A549 (cell line): Measurements from ENCODE around the gene NNMT. TPM values are rescaled to one million over a fixed set of nuclear protein-coding genes. Genes with fewer than 3 reads are reported as not detected.

ENCODE experiments used
- ATAC-seq, 2 experiments: fragments of 200-7000 bp in 1 of 2; fragments of >200 bp in 1 of 2; cut with Nextera tagmentation in 1 of 2; cut with Tn5 transposase in 1 of 2; 3 replicates each; pipeline versions ENCODE4 v1.8.0 to v1.9.1; 2018 to 2020; ENCODE audit warnings: mild to moderate bottlenecking in 1 of 2, moderate library complexity in 1 of 2
- CTCF ChIA-PET: fragments of 300-600 bp; sonication (Branson Sonifier 250); formaldehyde crosslinking; extraction: SDS; loops from one replicate; lab custom pipeline; 2021; ENCODE audit warnings: antibody characterized with exemption, inconsistent platforms; lab: Yijun Ruan, JAX
- POLR2A ChIA-PET: fragments of 350-600 bp; formaldehyde crosslinking; extraction: SDS; loops from one replicate; lab custom pipeline; 2021; ENCODE audit warnings: antibody characterized with exemption, inconsistent platforms; lab: Yijun Ruan, JAX
- DNase-seq, 2 experiments: peaks; one replicate each; pipeline versions ENCODE4 v3.0.0 to v3.0.0-alpha.2; 2011 to 2016; ENCODE audit warnings: low read depth in 1 of 2, low spot score in 1 of 2
- FAIRE-seq: peaks from 2 replicates; lab custom pipeline; 2011; peaks lifted over from hg19 to GRCh38; lab: Jason Lieb, UNC
- H3K27ac ChIP-seq, 2 experiments: fragments of >200 bp; sonication (Bioruptor Twin); formaldehyde crosslinking; 3 replicates each; pipeline ENCODE4 v1.5.1; 2016 to 2017
- H3K4me1 ChIP-seq: fragments of >200 bp; sonication (Bioruptor Twin); formaldehyde crosslinking; 3 replicates; pipeline ENCODE4 v1.6.1; 2016
- H3K4me2 ChIP-seq: fragments of >200 bp; sonication (Bioruptor Twin); formaldehyde crosslinking; 3 replicates; pipeline ENCODE4 v1.6.1; 2016
- H3K4me3 ChIP-seq: fragments of >200 bp; sonication (Bioruptor Twin); formaldehyde crosslinking; 3 replicates; pipeline ENCODE4 v1.5.1; 2016
- H3K9me3 ChIP-seq: fragments of >200 bp; sonication (Bioruptor Twin); formaldehyde crosslinking; 3 replicates; pipeline ENCODE4 v1.6.1; 2016
- CBX2 ChIP-seq: fragments of 200-600 bp; sonication (generic); IDR thresholded peaks from 2 replicates; pipeline ENCODE4 v1.6.1; 2016; ENCODE audit warnings: low read depth, mild to moderate bottlenecking, borderline replicate concordance
- CBX8 ChIP-seq: fragments of 200-600 bp; sonication (generic); IDR thresholded peaks from 2 replicates; pipeline ENCODE4 v1.6.1; 2016
- CEBPB ChIP-seq, 2 experiments: fragments of >200 bp in 1 of 2; sonication (Bioruptor Twin) in 1 of 2; formaldehyde crosslinking in 1 of 2; IDR thresholded peaks; 2 replicates each; pipeline ENCODE4 v1.6.1; 2012 to 2016
- EP300 ChIP-seq, 2 experiments: fragments of >200 bp; sonication (Bioruptor Twin); formaldehyde crosslinking; IDR thresholded peaks; 2 replicates in 1 of 2; 3 replicates in 1 of 2; pipeline ENCODE4 v1.6.1; 2016 to 2017
- FOXS1 ChIP-seq: fragments of 250-450 bp; sonication (Bioruptor Pico); IDR thresholded peaks from 2 replicates; pipeline ENCODE4 v1.5.0; 2020; ENCODE audit warnings: mild to moderate bottlenecking, moderate library complexity
- HDAC2 ChIP-seq: fragments of 200-600 bp; sonication (generic); IDR thresholded peaks from 2 replicates; pipeline ENCODE4 v1.6.1; 2016
- HEYL ChIP-seq: fragments of 250-450 bp; sonication (Bioruptor Pico); IDR thresholded peaks from 2 replicates; pipeline ENCODE4 v1.8.0; 2021; ENCODE audit warnings: mild to moderate bottlenecking, moderate library complexity
- KDM1A ChIP-seq: fragments of 200-600 bp; sonication (generic); IDR thresholded peaks from 2 replicates; pipeline ENCODE4 v1.6.1; 2016; ENCODE audit warnings: low read depth, mild to moderate bottlenecking
- KDM5A ChIP-seq: fragments of 200-600 bp; sonication (generic); IDR thresholded peaks from 2 replicates; pipeline ENCODE4 v1.6.1; 2016; ENCODE audit warnings: antibody characterized with exemption, mild to moderate bottlenecking
- MAFK ChIP-seq: fragments of 450-650 bp; IDR thresholded peaks from 2 replicates; pipeline ENCODE4 v1.6.1; 2014; ENCODE audit not compliant: partially characterized antibody
- NR3C1 ChIP-seq: fragments of >200 bp; sonication (Bioruptor Twin); formaldehyde crosslinking; IDR thresholded peaks from 3 replicates; pipeline ENCODE4 v1.6.1; 2017
- POLR2AphosphoS2 ChIP-seq: conservative IDR thresholded peaks from 2 replicates; pipeline ENCODE4 v1.6.1; 2012; ENCODE audit warnings: low read length, improper control_type of control experiment, inconsistent platforms
- RFX5 ChIP-seq: fragments of 450-650 bp; IDR thresholded peaks from 2 replicates; pipeline ENCODE4 v1.7.1; 2014; ENCODE audit warnings: antibody characterized with exemption, mild to moderate bottlenecking, moderate library complexity
- TFCP2L1 ChIP-seq: fragments of 250-450 bp; sonication (Bioruptor Pico); IDR thresholded peaks from 2 replicates; pipeline ENCODE4 v1.5.0; 2021; ENCODE audit warnings: mild to moderate bottlenecking
- TP53 ChIP-seq: fragments of 250-450 bp; sonication (Bioruptor Pico); IDR thresholded peaks from 2 replicates; pipeline ENCODE4 v1.5.0; 2021; ENCODE audit warnings: mild to moderate bottlenecking, moderate library complexity
- ZFP36 ChIP-seq: fragments of 450-650 bp; IDR thresholded peaks from 2 replicates; pipeline ENCODE4 v1.6.1; 2014; ENCODE audit warnings: borderline replicate concordance; ENCODE audit not compliant: partially characterized antibody
- WGBS: methylation state at CpG from one replicate; pipeline ENCODE4 v1.1.6; 2017; ENCODE audit errors: missing lambda C conversion rate; 5-methylcytosine and 5-hydroxymethylcytosine counted together
- polyA plus RNA-seq, 4 experiments: library from polyadenylated mRNA; depleted of rRNA in 3 of 4; stranded (reverse); fragments of >200 nt; fragmentation: RNase III in 1 of 4; extraction: RNeasy Plus Mini Kit Qiagen cat#74134 plus additional on column Dnase treatment in 1 of 4; gene quantifications; 2 replicates in 3 of 4; 3 replicates in 1 of 4; pipeline ENCODE4 v1.2.3, GENCODE V29; 2011 to 2017
- TF ChIP-seq, protein P1 (sequence below): fragments of 250-450 bp; sonication (Bioruptor Pico); IDR thresholded peaks from 2 replicates; pipeline ENCODE4 v1.5.0; 2020; ENCODE audit warnings: low read depth, mild to moderate bottlenecking, moderate library complexity
- TF ChIP-seq, protein P2 (sequence below): fragments of 450-650 bp; IDR thresholded peaks from 2 replicates; pipeline ENCODE4 v1.6.1; 2014; ENCODE audit warnings: antibody characterized with exemption
- TF ChIP-seq, protein P3 (sequence below): IDR thresholded peaks from 2 replicates; pipeline ENCODE4 v1.6.1; 2012; ENCODE audit warnings: low read depth, borderline replicate concordance
- TF ChIP-seq, protein P4 (sequence below): fragments of 250-450 bp; sonication (Bioruptor Pico); IDR thresholded peaks from 2 replicates; pipeline ENCODE4 v1.5.0; 2021; ENCODE audit warnings: mild to moderate bottlenecking, moderate library complexity, borderline replicate concordance
- TF ChIP-seq, protein P5 (sequence below): fragments of >200 bp; sonication (Bioruptor Twin); formaldehyde crosslinking; IDR thresholded peaks from 3 replicates; pipeline ENCODE4 v1.6.1; 2016
- TF ChIP-seq, protein P6 (sequence below): fragments of 150-350 bp; IDR thresholded peaks from 2 replicates; pipeline ENCODE4 v1.6.1; 2014; ENCODE audit warnings: low read depth, mild to moderate bottlenecking, low read length

Gene NNMT
- polyA plus RNA-seq, 2 of the 4 experiments (the other 2 are of a cell fraction): 285 to 421 TPM

DNA sequence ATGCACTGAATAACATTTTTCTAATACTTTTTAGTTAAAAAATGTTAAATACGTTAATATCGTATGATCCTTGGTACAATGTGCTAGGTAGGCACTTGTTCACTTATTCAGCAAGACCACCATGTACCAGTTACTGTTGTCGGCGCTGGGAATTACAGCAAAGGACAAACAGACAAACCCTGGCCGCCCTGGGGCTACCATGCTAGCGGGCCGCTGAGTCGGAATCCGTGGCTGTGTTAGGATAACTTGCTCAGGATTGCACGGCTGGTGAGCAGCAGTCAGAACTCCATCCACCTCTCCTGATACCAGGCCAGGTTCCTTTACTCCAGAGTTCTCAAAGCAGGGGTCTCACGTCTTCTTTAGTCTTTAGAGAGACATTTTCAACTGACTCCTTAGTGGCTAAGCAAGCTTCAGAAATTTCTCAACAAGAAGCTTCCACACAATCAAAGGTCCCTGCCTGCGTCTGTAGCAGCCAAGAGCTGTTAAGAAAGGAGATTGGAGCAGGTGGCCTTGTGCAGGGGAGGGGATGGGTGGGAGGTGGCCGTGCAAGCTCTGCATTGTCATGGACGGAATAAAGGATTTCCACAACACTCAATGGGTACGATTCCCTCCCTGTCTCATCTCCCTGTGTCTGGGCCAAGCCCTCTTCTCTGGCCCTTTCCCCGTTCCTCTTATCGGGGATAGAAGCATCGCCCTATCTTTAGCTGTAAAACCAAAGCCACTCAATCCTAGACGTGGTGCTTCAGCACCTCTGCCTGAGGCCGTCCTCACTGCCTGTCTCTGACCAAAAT lies 39.8 kb upstream of the NNMT start:
- DNase-seq: no peak
- no peak overlapping the region for H3K27ac ChIP-seq
- ChIA-PET CTCF (interaction anchor here (11.2 kb wide), 1 partner anchor 260 kb away, joined by 315 read pairs; no protein-coding TSS in a partner anchor), POLR2A (no interaction called here)
- TF ChIP-seq, protein P1, sequence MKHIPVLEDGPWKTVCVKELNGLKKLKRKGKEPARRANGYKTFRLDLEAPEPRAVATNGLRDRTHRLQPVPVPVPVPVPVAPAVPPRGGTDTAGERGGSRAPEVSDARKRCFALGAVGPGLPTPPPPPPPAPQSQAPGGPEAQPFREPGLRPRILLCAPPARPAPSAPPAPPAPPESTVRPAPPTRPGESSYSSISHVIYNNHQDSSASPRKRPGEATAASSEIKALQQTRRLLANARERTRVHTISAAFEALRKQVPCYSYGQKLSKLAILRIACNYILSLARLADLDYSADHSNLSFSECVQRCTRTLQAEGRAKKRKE (CRISPR knock-in tag): no peak
- TF ChIP-seq CEBPB (IDR thresholded peaks at IDR 0.05): no peak
- no peak for TF ChIP-seq CBX2
- TF ChIP-seq EP300 (IDR thresholded peaks at IDR 0.05): no peak
- TF ChIP-seq MAFK: no peak
- TF ChIP-seq KDM1A: no peak
- TF ChIP-seq KDM5A: no peak
- TF ChIP-seq, protein P2, sequence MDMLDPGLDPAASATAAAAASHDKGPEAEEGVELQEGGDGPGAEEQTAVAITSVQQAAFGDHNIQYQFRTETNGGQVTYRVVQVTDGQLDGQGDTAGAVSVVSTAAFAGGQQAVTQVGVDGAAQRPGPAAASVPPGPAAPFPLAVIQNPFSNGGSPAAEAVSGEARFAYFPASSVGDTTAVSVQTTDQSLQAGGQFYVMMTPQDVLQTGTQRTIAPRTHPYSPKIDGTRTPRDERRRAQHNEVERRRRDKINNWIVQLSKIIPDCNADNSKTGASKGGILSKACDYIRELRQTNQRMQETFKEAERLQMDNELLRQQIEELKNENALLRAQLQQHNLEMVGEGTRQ: no peak
- TF ChIP-seq ZFP36: no peak
- no peak for TF ChIP-seq RFX5
- TF ChIP-seq TFCP2L1 (CRISPR knock-in tag): no peak
- TF ChIP-seq POLR2AphosphoS2: no peak
- no peak for TF ChIP-seq HEYL (CRISPR knock-in tag)
- no peak for FAIRE-seq
- H3K4me2 ChIP-seq: no peak overlapping the region
- 75% methylated on average over 20 of the region's 20 CpGs for WGBS
- no peak for ATAC-seq
- H3K4me3 ChIP-seq: no peak overlapping the region
- H3K4me1 ChIP-seq: no peaks in the 10 kb centered on the region
- no peaks in the 10 kb centered on the region for H3K9me3 ChIP-seq

DNA sequence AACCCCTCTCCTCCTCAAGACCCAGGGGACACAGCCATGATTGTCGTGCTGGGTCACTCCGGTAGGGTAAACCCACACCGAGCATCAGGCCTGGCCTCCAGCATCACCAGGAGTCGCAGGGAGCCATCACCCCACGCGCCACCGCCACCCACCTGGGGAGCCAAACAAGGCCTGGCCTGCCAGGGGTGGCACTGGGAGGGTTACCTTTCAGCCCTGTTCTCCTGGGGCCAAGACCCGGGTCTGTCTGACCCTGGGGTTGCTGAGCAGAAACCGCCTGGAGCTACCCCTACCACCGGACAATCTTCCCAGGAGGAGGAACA lies 39.3 kb upstream of the NNMT start:
- FAIRE-seq: no peak

More for the DNA sequence above, 39.3 kb upstream of the NNMT start:
- WGBS: 69% methylated on average over 10 of the region's 10 CpGs
- no peak for TF ChIP-seq HDAC2
- no peak for TF ChIP-seq EP300 (IDR thresholded peaks at IDR 0.05)
- TF ChIP-seq, protein P3, sequence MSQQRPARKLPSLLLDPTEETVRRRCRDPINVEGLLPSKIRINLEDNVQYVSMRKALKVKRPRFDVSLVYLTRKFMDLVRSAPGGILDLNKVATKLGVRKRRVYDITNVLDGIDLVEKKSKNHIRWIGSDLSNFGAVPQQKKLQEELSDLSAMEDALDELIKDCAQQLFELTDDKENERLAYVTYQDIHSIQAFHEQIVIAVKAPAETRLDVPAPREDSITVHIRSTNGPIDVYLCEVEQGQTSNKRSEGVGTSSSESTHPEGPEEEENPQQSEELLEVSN: no peak
- TF ChIP-seq, protein P4, sequence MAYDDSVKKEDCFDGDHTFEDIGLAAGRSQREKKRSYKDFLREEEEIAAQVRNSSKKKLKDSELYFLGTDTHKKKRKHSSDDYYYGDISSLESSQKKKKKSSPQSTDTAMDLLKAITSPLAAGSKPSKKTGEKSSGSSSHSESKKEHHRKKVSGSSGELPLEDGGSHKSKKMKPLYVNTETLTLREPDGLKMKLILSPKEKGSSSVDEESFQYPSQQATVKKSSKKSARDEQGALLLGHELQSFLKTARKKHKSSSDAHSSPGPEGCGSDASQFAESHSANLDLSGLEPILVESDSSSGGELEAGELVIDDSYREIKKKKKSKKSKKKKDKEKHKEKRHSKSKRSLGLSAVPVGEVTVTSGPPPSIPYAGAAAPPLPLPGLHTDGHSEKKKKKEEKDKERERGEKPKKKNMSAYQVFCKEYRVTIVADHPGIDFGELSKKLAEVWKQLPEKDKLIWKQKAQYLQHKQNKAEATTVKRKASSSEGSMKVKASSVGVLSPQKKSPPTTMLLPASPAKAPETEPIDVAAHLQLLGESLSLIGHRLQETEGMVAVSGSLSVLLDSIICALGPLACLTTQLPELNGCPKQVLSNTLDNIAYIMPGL (CRISPR knock-in tag): no peak
- TF ChIP-seq, protein P5, sequence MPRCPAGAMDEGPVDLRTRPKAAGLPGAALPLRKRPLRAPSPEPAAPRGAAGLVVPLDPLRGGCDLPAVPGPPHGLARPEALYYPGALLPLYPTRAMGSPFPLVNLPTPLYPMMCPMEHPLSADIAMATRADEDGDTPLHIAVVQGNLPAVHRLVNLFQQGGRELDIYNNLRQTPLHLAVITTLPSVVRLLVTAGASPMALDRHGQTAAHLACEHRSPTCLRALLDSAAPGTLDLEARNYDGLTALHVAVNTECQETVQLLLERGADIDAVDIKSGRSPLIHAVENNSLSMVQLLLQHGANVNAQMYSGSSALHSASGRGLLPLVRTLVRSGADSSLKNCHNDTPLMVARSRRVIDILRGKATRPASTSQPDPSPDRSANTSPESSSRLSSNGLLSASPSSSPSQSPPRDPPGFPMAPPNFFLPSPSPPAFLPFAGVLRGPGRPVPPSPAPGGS: no peak
- no peak for TF ChIP-seq NR3C1
- TF ChIP-seq TP53 (CRISPR knock-in tag): no peak
- TF ChIP-seq, protein P6, sequence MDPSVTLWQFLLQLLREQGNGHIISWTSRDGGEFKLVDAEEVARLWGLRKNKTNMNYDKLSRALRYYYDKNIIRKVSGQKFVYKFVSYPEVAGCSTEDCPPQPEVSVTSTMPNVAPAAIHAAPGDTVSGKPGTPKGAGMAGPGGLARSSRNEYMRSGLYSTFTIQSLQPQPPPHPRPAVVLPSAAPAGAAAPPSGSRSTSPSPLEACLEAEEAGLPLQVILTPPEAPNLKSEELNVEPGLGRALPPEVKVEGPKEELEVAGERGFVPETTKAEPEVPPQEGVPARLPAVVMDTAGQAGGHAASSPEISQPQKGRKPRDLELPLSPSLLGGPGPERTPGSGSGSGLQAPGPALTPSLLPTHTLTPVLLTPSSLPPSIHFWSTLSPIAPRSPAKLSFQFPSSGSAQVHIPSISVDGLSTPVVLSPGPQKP: no peak
- TF ChIP-seq CBX8: no peak
- no peak for TF ChIP-seq FOXS1
- no peak overlapping the region for H3K4me3 ChIP-seq
- H3K9me3 ChIP-seq: no peaks in the 10 kb centered on the region
- no peaks in the 10 kb centered on the region for H3K4me1 ChIP-seq
- ChIA-PET CTCF (interaction anchor here (8.0 to 11.2 kb wide), 3 partner anchors 221 to 362 kb away, joined by 142 to 315 read pairs (median 240); no protein-coding TSS in a partner anchor), POLR2A (no interaction called here)
- DNase-seq (no peak), ATAC-seq (no peak)
- H3K4me2 ChIP-seq: no peak overlapping the region
- H3K27ac ChIP-seq: no peak overlapping the region
